DND-41 (cell line): ENCODE results near the gene TBXAS1.

Source experiments
- ATAC-seq: fragments of 200-7000 bp; cut with Tn5 transposase; 3 replicates; pipeline ENCODE4 v1.9.1; 2021; ENCODE audit warnings: low read depth; ENCODE audit not compliant: insufficient read depth
- DNase-seq: peaks from one replicate; pipeline ENCODE4 v3.0.0-alpha.2; 2020
- H2AFZ ChIP-seq: 2 replicates; pipeline ENCODE4 v1.6.0; 2012; ENCODE audit warnings: low read depth, low read length
- H3K27ac ChIP-seq: 2 replicates; pipeline ENCODE4 v1.5.1; 2012; ENCODE audit warnings: low read length, inconsistent platforms
- H3K27me3 ChIP-seq: fragments of 200-600 bp; sonication (generic); 2 replicates; pipeline ENCODE4 v1.6.0; 2012; ENCODE audit warnings: low read length, mild to moderate bottlenecking, inconsistent platforms; ENCODE audit not compliant: insufficient read depth, poor library complexity
- H3K36me3 ChIP-seq: 2 replicates; pipeline ENCODE4 v1.5.1; 2012; ENCODE audit warnings: low read length, inconsistent platforms; ENCODE audit not compliant: insufficient read depth
- H3K4me1 ChIP-seq: 2 replicates; pipeline ENCODE4 v1.5.1; 2012; ENCODE audit warnings: mild to moderate bottlenecking, low read length; ENCODE audit not compliant: insufficient read depth
- H3K4me2 ChIP-seq: 2 replicates; pipeline ENCODE4 v1.6.0; 2012; ENCODE audit warnings: mild to moderate bottlenecking, moderate library complexity, low read length, inconsistent platforms; ENCODE audit not compliant: insufficient read depth
- H3K4me3 ChIP-seq, 2 experiments: fragments of 200-600 bp in 1 of 2; shearing (Covaris generic) in 1 of 2; 2 replicates each; pipeline ENCODE4 v1.5.1; 2012 to 2016; ENCODE audit warnings: inconsistent platforms in 2 of 2, low read length in 2 of 2, mild to moderate bottlenecking in 2 of 2, low read depth in 1 of 2, moderate library complexity in 1 of 2
- H3K79me2 ChIP-seq: 2 replicates; pipeline ENCODE4 v1.6.0; 2012; ENCODE audit warnings: low read length, inconsistent platforms; ENCODE audit not compliant: insufficient read depth
- H3K9ac ChIP-seq: 2 replicates; pipeline ENCODE4 v1.6.0; 2012; ENCODE audit warnings: low read depth, mild to moderate bottlenecking, inconsistent platforms, low read length, moderate library complexity
- H3K9me3 ChIP-seq: 2 replicates; pipeline ENCODE4 v1.5.1; 2012; ENCODE audit warnings: low read length, moderate library complexity, mild to moderate bottlenecking, inconsistent platforms; ENCODE audit not compliant: insufficient read depth, severe bottlenecking
- H4K20me1 ChIP-seq: 2 replicates; pipeline ENCODE4 v1.6.0; 2012; ENCODE audit warnings: low read length; ENCODE audit not compliant: insufficient read depth
- EZH2 ChIP-seq: IDR thresholded peaks from 3 replicates; pipeline ENCODE4 v1.6.1; 2012; ENCODE audit warnings: borderline replicate concordance, low read depth, mild to moderate bottlenecking, moderate library complexity, low read length, inconsistent platforms; ENCODE audit not compliant: severe bottlenecking
- TF ChIP-seq, protein P1 (sequence below): IDR thresholded peaks from 2 replicates; pipeline ENCODE4 v1.5.1; 2012; ENCODE audit warnings: borderline replicate concordance, low read length, moderate library complexity, mild to moderate bottlenecking; ENCODE audit not compliant: poor library complexity, severe bottlenecking; ENCODE audit errors: extremely low read depth

The TBXAS1 gene

DNA sequence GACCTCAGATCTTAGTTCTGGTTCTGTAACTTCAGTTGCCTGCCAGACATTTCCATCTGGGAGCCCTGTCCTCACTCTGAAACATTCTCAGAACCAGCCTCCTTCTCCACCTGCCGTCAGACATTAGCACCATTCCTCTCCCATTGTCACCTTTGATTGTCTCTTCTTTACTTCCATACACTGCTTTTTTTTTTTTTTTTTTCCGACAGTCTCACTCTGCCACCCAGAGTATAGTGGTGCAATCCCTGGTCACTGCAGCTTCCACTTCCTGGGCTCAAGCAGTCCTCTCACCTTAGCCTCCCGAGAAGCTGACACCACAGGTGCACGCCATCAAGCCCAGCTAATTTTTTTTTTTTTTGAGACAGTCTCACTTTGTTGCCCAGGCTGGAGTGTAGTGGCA is 30.2 kb upstream of the TBXAS1 start:
- H2AFZ ChIP-seq, result no peak overlapping the region
- no peaks in the 10 kb centered on the region for H4K20me1 ChIP-seq
- DNase-seq, result no peak
- H3K9me3 ChIP-seq, result peaks cover 6% of the 10 kb centered on the region
- no peak overlapping the region for H3K27ac ChIP-seq
- no peak overlapping the region for H3K9ac ChIP-seq
- no peaks in the 10 kb centered on the region for H3K79me2 ChIP-seq
- H3K4me3 ChIP-seq, result no peak overlapping the region
- no peaks in the 10 kb centered on the region for H3K4me1 ChIP-seq
- no peaks in the 10 kb centered on the region for H3K27me3 ChIP-seq
- H3K4me2 ChIP-seq, result no peak overlapping the region
- no peak for ATAC-seq
- TF ChIP-seq, protein P1, sequence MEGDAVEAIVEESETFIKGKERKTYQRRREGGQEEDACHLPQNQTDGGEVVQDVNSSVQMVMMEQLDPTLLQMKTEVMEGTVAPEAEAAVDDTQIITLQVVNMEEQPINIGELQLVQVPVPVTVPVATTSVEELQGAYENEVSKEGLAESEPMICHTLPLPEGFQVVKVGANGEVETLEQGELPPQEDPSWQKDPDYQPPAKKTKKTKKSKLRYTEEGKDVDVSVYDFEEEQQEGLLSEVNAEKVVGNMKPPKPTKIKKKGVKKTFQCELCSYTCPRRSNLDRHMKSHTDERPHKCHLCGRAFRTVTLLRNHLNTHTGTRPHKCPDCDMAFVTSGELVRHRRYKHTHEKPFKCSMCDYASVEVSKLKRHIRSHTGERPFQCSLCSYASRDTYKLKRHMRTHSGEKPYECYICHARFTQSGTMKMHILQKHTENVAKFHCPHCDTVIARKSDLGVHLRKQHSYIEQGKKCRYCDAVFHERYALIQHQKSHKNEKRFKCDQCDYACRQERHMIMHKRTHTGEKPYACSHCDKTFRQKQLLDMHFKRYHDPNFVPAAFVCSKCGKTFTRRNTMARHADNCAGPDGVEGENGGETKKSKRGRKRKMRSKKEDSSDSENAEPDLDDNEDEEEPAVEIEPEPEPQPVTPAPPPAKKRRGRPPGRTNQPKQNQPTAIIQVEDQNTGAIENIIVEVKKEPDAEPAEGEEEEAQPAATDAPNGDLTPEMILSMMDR, result no peak
- no peak for TF ChIP-seq EZH2
- H3K36me3 ChIP-seq, result no peaks in the 10 kb centered on the region

DNA sequence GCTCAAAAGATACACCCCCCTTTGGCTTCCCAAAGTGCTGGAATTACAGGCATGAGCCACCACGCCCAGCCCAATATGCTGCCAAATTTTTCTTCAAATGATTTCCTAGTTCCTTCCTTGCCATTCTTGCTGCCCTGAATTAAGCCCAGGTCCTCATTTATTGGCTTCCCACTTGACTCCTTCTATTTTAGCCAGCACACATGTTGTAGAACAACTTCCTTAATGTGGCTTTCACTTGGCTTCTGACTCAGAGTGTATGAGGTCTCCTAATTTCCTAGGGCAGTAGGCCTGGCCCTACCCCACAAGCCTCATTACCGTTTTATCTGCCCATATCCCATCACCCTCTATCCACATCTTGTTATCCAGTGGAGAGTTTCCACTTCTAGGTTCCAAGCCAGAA is 29.5 kb upstream of the TBXAS1 start:
- Histone ChIP-seq H3K27ac (no peak overlapping the region), H3K9me3 (peaks cover 8% of the 10 kb centered on the region), H2AFZ (no peak overlapping the region), H3K4me2 (no peak overlapping the region), H3K4me1 (no peaks in the 10 kb centered on the region), H3K9ac (no peak overlapping the region), H3K27me3 (no peaks in the 10 kb centered on the region), H3K79me2 (no peaks in the 10 kb centered on the region), H3K4me3 (no peak overlapping the region), H3K36me3 (no peaks in the 10 kb centered on the region), H4K20me1 (no peaks in the 10 kb centered on the region)
- DNase-seq (no peak), ATAC-seq (no peak)
- TF ChIP-seq EZH2, result no peak

DNA sequence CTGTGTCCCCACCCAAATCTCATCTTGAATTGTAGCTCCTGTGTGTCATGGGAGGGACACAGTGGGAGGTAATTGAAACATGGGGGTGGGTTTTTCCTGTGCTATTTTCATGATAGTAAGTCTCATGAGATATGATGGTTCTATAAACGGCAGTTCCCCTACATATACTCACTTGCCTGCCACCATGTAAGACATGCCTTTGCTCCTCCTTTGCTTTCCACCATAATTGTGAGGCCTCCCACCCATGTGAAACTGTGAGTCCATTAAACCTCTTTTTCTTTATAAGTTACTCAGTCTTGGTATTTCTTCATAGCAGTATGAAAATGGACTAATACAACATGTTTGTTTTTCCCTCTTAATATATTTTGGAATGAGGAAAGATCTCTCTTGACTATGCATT is 24.5 kb upstream of the TBXAS1 start:
- no peaks in the 10 kb centered on the region for H3K79me2 ChIP-seq
- H4K20me1 ChIP-seq, result no peaks in the 10 kb centered on the region
- no peak overlapping the region for H3K27ac ChIP-seq
- peaks cover 9% of the 10 kb centered on the region for H3K9me3 ChIP-seq
- H3K36me3 ChIP-seq, result no peaks in the 10 kb centered on the region
- no peak for ATAC-seq
- TF ChIP-seq, protein P1, result no peak
- TF ChIP-seq EZH2, result no peak
- no peaks in the 10 kb centered on the region for H3K4me1 ChIP-seq
- no peak for DNase-seq
- no peak overlapping the region for H2AFZ ChIP-seq
- H3K9ac ChIP-seq, result no peak overlapping the region
- H3K4me3 ChIP-seq, result no peak overlapping the region
- no peaks in the 10 kb centered on the region for H3K27me3 ChIP-seq
- H3K4me2 ChIP-seq, result no peak overlapping the region

DNA sequence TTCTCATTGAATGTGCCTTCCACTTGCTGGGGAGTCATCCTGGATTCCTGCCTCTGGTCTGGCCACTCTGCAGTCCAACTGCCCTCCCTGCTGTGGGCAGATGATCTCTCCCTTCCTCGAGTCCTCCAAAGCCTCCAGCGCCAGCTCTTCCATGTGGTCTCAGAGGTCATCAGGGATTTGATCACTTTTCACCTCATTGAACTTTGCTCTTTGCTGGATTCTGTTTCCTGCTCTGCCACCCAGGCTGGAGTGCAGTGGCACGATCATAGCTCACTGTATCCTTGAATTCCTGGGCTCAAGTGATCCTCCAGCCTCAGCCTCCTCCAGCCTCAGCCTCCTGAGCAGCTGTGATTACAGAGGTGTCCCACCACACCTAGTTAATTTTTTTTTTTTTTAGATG is 22.1 kb upstream of the TBXAS1 start:
- H3K4me3 ChIP-seq, result no peak overlapping the region
- no peak overlapping the region for H3K9ac ChIP-seq
- ATAC-seq, result no peak
- H2AFZ ChIP-seq, result no peak overlapping the region
- no peak for DNase-seq
- H3K4me1 ChIP-seq, result no peaks in the 10 kb centered on the region
- no peak overlapping the region for H3K4me2 ChIP-seq
- H3K36me3 ChIP-seq, result no peaks in the 10 kb centered on the region
- no peaks in the 10 kb centered on the region for H3K79me2 ChIP-seq
- H3K27ac ChIP-seq, result no peak overlapping the region
- H3K9me3 ChIP-seq, result peaks cover 9% of the 10 kb centered on the region
- no peaks in the 10 kb centered on the region for H3K27me3 ChIP-seq
- TF ChIP-seq, protein P1, result no peak
- no peak for TF ChIP-seq EZH2
- no peaks in the 10 kb centered on the region for H4K20me1 ChIP-seq
